OCI-LY7 (cell line): Measurements from ENCODE around the gene SLC25A11. TPM values are rescaled to one million over a fixed set of nuclear protein-coding genes. Genes with fewer than 3 reads are reported as not detected.

Source experiments
- BruUV-seq: library from RNA; stranded (reverse); fragments of 400-500 nt; replicated peaks from 2 replicates; lab custom pipeline; 2021; lab: Mats Ljungman, UMichigan
- CTCF ChIA-PET: fragments of 300-600 bp; sonication (Branson Sonifier 250); formaldehyde crosslinking; loops from one replicate; lab custom pipeline; 2022; ENCODE audit warnings: antibody characterized with exemption; ENCODE audit not compliant: unreplicated experiment; lab: Charles Lee
- POLR2A ChIA-PET: fragments of 300-600 bp; sonication (Branson Sonifier 250); formaldehyde crosslinking; loops from one replicate; lab custom pipeline; 2022; ENCODE audit warnings: antibody characterized with exemption; lab: Charles Lee
- DNase-seq: peaks from one replicate; pipeline ENCODE4 v3.0.0-alpha.2; 2015; ENCODE audit warnings: low spot score
- H2AFZ ChIP-seq: fragments of 200-600 bp; sonication (generic), shearing (Covaris generic); 2 replicates; pipeline ENCODE4 v1.6.1; 2014; ENCODE audit warnings: mild to moderate bottlenecking, antibody characterized with exemption, low read length, moderate library complexity
- H3K27ac ChIP-seq: fragments of 200-600 bp; sonication (generic); 2 replicates; pipeline ENCODE4 v1.5.1; 2014; ENCODE audit warnings: mixed run types, low read depth, mild to moderate bottlenecking, moderate library complexity, low read length, inconsistent platforms; ENCODE audit not compliant: poor library complexity, severe bottlenecking
- H3K36me3 ChIP-seq: fragments of 200-600 bp; sonication (generic); 2 replicates; pipeline ENCODE4 v1.6.1; 2014; ENCODE audit warnings: mild to moderate bottlenecking, antibody characterized with exemption, low read length, moderate library complexity, mixed read lengths; ENCODE audit not compliant: insufficient read depth
- H3K4me1 ChIP-seq: fragments of 200-600 bp; sonication (generic); 2 replicates; pipeline ENCODE4 v1.5.1; 2014; ENCODE audit warnings: mild to moderate bottlenecking, low read length; ENCODE audit not compliant: insufficient read depth, poor library complexity, severe bottlenecking
- H3K4me2 ChIP-seq: fragments of 200-600 bp; sonication (generic); 2 replicates; pipeline ENCODE4 v1.6.1; 2014; ENCODE audit warnings: mild to moderate bottlenecking, low read length
- H3K4me3 ChIP-seq: fragments of 200-600 bp; sonication (generic); 2 replicates; pipeline ENCODE4 v1.5.1; 2014; ENCODE audit warnings: mild to moderate bottlenecking, low read depth, low read length; ENCODE audit not compliant: poor library complexity, severe bottlenecking
- H3K79me2 ChIP-seq: fragments of 200-600 bp; sonication (generic); 2 replicates; pipeline ENCODE4 v1.6.1; 2016; ENCODE audit warnings: low read depth, mild to moderate bottlenecking, low read length, moderate library complexity, mixed read lengths; ENCODE audit not compliant: insufficient read depth
- H3K9me2 ChIP-seq: fragments of 200-600 bp; sonication (generic); 2 replicates; pipeline ENCODE4 v1.6.1; 2016; ENCODE audit warnings: mild to moderate bottlenecking, low read length, mixed read lengths; ENCODE audit not compliant: insufficient read depth
- H3K9me3 ChIP-seq: fragments of 200-600 bp; sonication (generic); 2 replicates; pipeline ENCODE4 v1.6.1; 2014; ENCODE audit warnings: mild to moderate bottlenecking, mixed run types, low read length, mixed read lengths
- H4K20me1 ChIP-seq: fragments of 200-600 bp; sonication (generic); 2 replicates; pipeline ENCODE4 v1.6.1; 2014; ENCODE audit warnings: mild to moderate bottlenecking, antibody characterized with exemption, low read length, moderate library complexity, mixed read lengths; ENCODE audit not compliant: insufficient read depth
- EZH2phosphoT487 ChIP-seq: fragments of 200-600 bp; sonication (generic); IDR thresholded peaks from 2 replicates; pipeline ENCODE4 v1.6.1; 2018; ENCODE audit warnings: low read depth, borderline replicate concordance, mild to moderate bottlenecking, mixed run types, antibody characterized with exemption, low read length, moderate library complexity, mixed read lengths
- intact Hi-C: fragments of 100-400 bp; cut with micrococcal nuclease; formaldehyde crosslinking; loops from one replicate; pipeline ENCODE4 v1.10.0; 2022; ENCODE audit not compliant: unreplicated experiment
- total RNA-seq, 2 experiments: library from RNA; depleted of rRNA in 1 of 2; stranded (reverse); fragments of >200 nt in 1 of 2; shearing (Covaris generic) in 1 of 2; gene quantifications; 2 replicates each; pipeline ENCODE4 v1.2.3, GENCODE V29; 2014 to 2022
- TF ChIP-seq, protein P1 (sequence below): fragments of 200-600 bp; sonication (generic); conservative IDR thresholded peaks from 2 replicates; pipeline ENCODE4 v1.5.1; 2014; ENCODE audit warnings: mild to moderate bottlenecking, antibody characterized with exemption, low read length, moderate library complexity, mixed read lengths

SLC25A11 gene
- total RNA-seq, 2 experiments from 2014 or later, result 68.2 to 80.6 TPM

DNA sequence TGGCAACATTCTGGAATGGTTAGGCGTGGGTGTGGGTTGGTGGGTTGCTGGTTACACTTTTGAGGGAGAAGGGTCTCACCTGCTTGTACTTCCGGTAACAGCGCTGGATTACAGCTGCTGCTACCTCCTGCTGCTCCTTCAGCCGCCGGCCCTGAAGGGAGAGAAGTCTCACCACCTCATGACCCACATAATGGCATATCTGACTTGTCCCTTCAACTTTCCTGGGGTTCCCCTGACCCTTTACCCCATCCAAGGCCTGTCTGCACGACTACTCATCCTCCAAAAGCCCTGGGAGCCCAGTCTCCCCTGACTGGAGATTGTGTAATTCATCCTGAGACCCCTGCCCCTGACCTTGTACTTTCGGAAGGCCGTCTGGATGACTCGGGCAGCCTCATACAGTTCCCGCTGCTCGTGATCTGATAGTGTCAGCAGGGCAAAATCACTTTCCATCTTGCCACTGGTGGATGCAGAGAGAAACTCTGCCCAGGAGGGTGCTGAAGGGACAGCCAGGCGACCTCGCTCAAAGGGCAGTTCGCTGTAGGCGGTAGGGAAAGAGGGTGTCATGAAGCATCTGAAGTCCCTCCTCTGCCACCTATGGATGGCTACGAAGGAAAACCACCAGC lies 29.8 kb upstream of the SLC25A11 start:
- intact Hi-C loops, result loop anchor here (5.0 kb wide), 1 partner anchor 48 kb away; no protein-coding TSS in a partner anchor
- Histone ChIP-seq H3K27ac (no peak overlapping the region), H3K9me2 (no peaks in the 10 kb centered on the region), H3K4me1 (peaks cover 23% of the 10 kb centered on the region), H4K20me1 (no peaks in the 10 kb centered on the region), H3K9me3 (no peaks in the 10 kb centered on the region), H3K4me3 (no peak overlapping the region), H2AFZ (no peak overlapping the region), H3K36me3 (peaks cover 31% of the 10 kb centered on the region), H3K4me2 (no peak overlapping the region), H3K79me2 (peaks cover 22% of the 10 kb centered on the region; the same call in 1 of the 2 replicates)
- ChIA-PET CTCF (interaction anchor here (0.5 kb wide), 1 partner anchor 78 kb away, joined by 3 read pairs; no protein-coding TSS in a partner anchor), POLR2A (interaction anchor here (6.0 kb wide), 1 partner anchor 17 kb away, joined by 51 read pairs; the partner anchor contains the start of gene ENO3)
- TF ChIP-seq, protein P1, sequence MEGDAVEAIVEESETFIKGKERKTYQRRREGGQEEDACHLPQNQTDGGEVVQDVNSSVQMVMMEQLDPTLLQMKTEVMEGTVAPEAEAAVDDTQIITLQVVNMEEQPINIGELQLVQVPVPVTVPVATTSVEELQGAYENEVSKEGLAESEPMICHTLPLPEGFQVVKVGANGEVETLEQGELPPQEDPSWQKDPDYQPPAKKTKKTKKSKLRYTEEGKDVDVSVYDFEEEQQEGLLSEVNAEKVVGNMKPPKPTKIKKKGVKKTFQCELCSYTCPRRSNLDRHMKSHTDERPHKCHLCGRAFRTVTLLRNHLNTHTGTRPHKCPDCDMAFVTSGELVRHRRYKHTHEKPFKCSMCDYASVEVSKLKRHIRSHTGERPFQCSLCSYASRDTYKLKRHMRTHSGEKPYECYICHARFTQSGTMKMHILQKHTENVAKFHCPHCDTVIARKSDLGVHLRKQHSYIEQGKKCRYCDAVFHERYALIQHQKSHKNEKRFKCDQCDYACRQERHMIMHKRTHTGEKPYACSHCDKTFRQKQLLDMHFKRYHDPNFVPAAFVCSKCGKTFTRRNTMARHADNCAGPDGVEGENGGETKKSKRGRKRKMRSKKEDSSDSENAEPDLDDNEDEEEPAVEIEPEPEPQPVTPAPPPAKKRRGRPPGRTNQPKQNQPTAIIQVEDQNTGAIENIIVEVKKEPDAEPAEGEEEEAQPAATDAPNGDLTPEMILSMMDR, result no peak
- no peak for TF ChIP-seq EZH2phosphoT487
- no TSS peak for BruUV-seq
- no peak for DNase-seq

DNA sequence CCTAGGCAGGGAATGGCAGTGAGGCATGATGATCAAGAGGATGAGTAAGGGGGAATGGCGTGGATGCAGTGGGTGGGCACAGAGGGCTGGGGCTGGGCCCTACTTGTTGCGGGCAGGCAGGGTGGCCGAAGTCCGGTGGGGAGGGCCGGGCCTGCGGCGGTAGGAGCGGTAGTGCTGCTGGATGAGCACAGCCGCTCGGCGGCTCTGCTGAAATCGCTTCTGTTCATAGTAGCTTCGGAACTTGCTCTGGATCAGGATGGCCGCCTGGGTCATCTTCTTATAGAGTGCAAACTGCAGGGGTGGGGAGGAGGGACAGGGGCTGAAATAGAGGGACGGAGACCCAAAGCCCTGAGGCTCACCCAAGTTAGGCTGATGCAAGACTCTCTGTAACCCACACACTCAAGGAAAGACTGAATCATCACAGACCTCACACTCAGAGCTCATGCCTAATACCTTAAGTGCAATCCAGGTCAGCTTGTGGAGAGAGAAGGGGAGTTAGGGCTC lies 29.3 kb upstream of the SLC25A11 start:
- Histone ChIP-seq H3K4me1 (peaks cover 23% of the 10 kb centered on the region), H4K20me1 (no peaks in the 10 kb centered on the region), H3K9me3 (no peaks in the 10 kb centered on the region), H3K79me2 (peaks cover 22% of the 10 kb centered on the region; the same call in 1 of the 2 replicates), H3K4me3 (peak overlapping the region; percentile 78), H3K27ac (no peak overlapping the region), H3K36me3 (peaks cover 31% of the 10 kb centered on the region), H2AFZ (no peak overlapping the region), H3K9me2 (no peaks in the 10 kb centered on the region), H3K4me2 (peak overlapping the region; percentile 80; the same call in 1 of the 2 replicates)
- TF ChIP-seq, protein P1, result no peak
- DNase-seq, result no peak
- intact Hi-C loops, result loop anchor here (5.0 kb wide), 1 partner anchor 48 kb away; no protein-coding TSS in a partner anchor
- POLR2A ChIA-PET, result interaction anchor here (1.5 to 6.0 kb wide), 3 partner anchors 17 to 29 kb away, joined by 5 to 51 read pairs (median 20); partner anchors contain the start of genes CAMTA2, ENO3, RNF167 and SLC25A11
- CTCF ChIA-PET, result no interaction called here
- no TSS peak for BruUV-seq
